NOMO-1 treated with DMSO at 0.1 percent for 48 hours (cell line): ENCODE data around the gene MTMR3.
"Not testable (repeated sequence)": the region's sequence is repeated elsewhere in the genome, so short reads cannot be mapped to it uniquely, and the experiment has no call there.

Experiments
- DNase-seq: peaks from one replicate; lab custom pipeline; 2025; ENCODE audit not compliant: unreplicated experiment; lab: John Stamatoyannopoulos, UW

MTMR3 gene

GRCh38 chr22:30045901-30046715 lies 163.1 kb downstream of the MTMR3 start:
- no peak for DNase-seq

- DNase-seq = no peak
Observed at GRCh38 chr22:30046716-30047363, 163.9 kb downstream of the MTMR3 start.

GRCh38 chr22:30047364-30047738 lies 164.4 kb downstream of the MTMR3 start:
- DNase-seq = peak; percentile 87

- no peak for DNase-seq
Observed at GRCh38 chr22:30048681-30049080, 165.7 kb downstream of the MTMR3 start.

- DNase-seq = no peak
Observed at GRCh38 chr22:30054067-30054763, 171.2 kb downstream of the MTMR3 start.

- DNase-seq = no peak
Observed at GRCh38 chr22:30054764-30055069, 171.7 kb downstream of the MTMR3 start.

- DNase-seq = no peak
Observed at GRCh38 chr22:30056015-30056414, 173.0 kb downstream of the MTMR3 start.

- no peak for DNase-seq
Observed at GRCh38 chr22:30057375-30057774, 174.4 kb downstream of the MTMR3 start.

GRCh38 chr22:30059346-30060020 lies 176.5 kb downstream of the MTMR3 start:
- DNase-seq = not testable (repeated sequence)

- DNase-seq = not testable (repeated sequence)
Observed at GRCh38 chr22:30061094-30061493, 178.1 kb downstream of the MTMR3 start.

GRCh38 chr22:30062259-30062658 lies 179.3 kb downstream of the MTMR3 start:
- no peak for DNase-seq

- DNase-seq = no peak
Observed at GRCh38 chr22:30062950-30063349, 180.0 kb downstream of the MTMR3 start.

GRCh38 chr22:30064172-30064571 lies 181.2 kb downstream of the MTMR3 start:
- no peak for DNase-seq

GRCh38 chr22:30073743-30074142 lies 190.8 kb downstream of the MTMR3 start:
- DNase-seq = no peak

- no peak for DNase-seq
Observed at GRCh38 chr22:30074147-30074546, 191.2 kb downstream of the MTMR3 start.

- no peak for DNase-seq
Observed at GRCh38 chr22:30074994-30075393, 192.0 kb downstream of the MTMR3 start.

GRCh38 chr22:30077279-30077880 lies 194.4 kb downstream of the MTMR3 start:
- no peak for DNase-seq

- no peak for DNase-seq
Observed at GRCh38 chr22:30078320-30079311, 195.6 kb downstream of the MTMR3 start.

- DNase-seq = no peak
Observed at GRCh38 chr22:30079952-30080533, 197.1 kb downstream of the MTMR3 start, which contains the start of gene HORMAD2. Gene HORMAD2 (plus strand): TSS chr22:30080464. CDS start chr22:30093953, 13,489 bp downstream.
